WTC11 (cell line): ENCODE data around the gene ZBTB21. TPM values are rescaled to one million over a fixed set of nuclear protein-coding genes. Genes with fewer than 3 reads are reported as not detected.
"Not testable (repeated sequence)": the region's sequence is repeated elsewhere in the genome, so short reads cannot be mapped to it uniquely, and the experiment has no call there.

ENCODE experiments used
- ATAC-seq: fragments of 200-7000 bp; cut with Tn5 transposase; 2 replicates; pipeline ENCODE4 v1.10.0; 2021; ENCODE audit warnings: mild to moderate bottlenecking, moderate library complexity
- CTCF ChIA-PET: fragments of 300-600 bp; sonication (Branson Sonifier 250); formaldehyde crosslinking; loops from one replicate; lab custom pipeline; 2021; ENCODE audit warnings: antibody characterized with exemption; lab: Charles Lee
- POLR2A ChIA-PET: fragments of 350-600 bp; sonication (Branson Sonifier 250); formaldehyde crosslinking; loops from one replicate; lab custom pipeline; 2021; ENCODE audit warnings: antibody characterized with exemption; lab: Charles Lee
- DNase-seq: peaks from one replicate; pipeline ENCODE4 v3.0.0; 2021; ENCODE audit warnings: low spot score
- H3K27ac Mint-ChIP-seq: 2 replicates; pipeline ENCODE4 v1.8.0; 2021; ENCODE audit warnings: mixed read lengths
- H3K27me3 Mint-ChIP-seq: 2 replicates; pipeline ENCODE4 v1.8.0; 2021; ENCODE audit warnings: low read depth, mild to moderate bottlenecking, moderate library complexity, mixed read lengths
- H3K36me3 Mint-ChIP-seq: 2 replicates; pipeline ENCODE4 v1.8.0; 2021; ENCODE audit warnings: mixed read lengths
- H3K4me1 Mint-ChIP-seq: 2 replicates; pipeline ENCODE4 v1.8.0; 2022; ENCODE audit warnings: mixed read lengths
- H3K4me3 Mint-ChIP-seq: 2 replicates; pipeline ENCODE4 v1.8.0; 2021; ENCODE audit warnings: mild to moderate bottlenecking, moderate library complexity, mixed read lengths
- H3K9me3 Mint-ChIP-seq: 2 replicates; pipeline ENCODE4 v1.8.0; 2021; ENCODE audit warnings: mixed read lengths
- E2F1 ChIP-seq: sonication (generic); formaldehyde crosslinking; IDR thresholded peaks from 2 replicates; pipeline ENCODE4 v1.8.0; 2022; ENCODE audit warnings: mild to moderate bottlenecking, missing genetic modification reagents
- ETV6 ChIP-seq: sonication (generic); formaldehyde crosslinking; IDR thresholded peaks from 2 replicates; pipeline ENCODE4 v1.8.1; 2022; ENCODE audit warnings: mild to moderate bottlenecking, missing genetic modification reagents
- FOXP1 ChIP-seq: sonication (generic); formaldehyde crosslinking; IDR thresholded peaks from 2 replicates; pipeline ENCODE4 v1.8.0; 2022; ENCODE audit warnings: missing genetic modification reagents, mild to moderate bottlenecking, moderate library complexity, borderline replicate concordance
- MYBL2 ChIP-seq: sonication (generic); formaldehyde crosslinking; IDR thresholded peaks from 2 replicates; pipeline ENCODE4 v1.8.1; 2023; ENCODE audit warnings: mild to moderate bottlenecking, moderate library complexity, missing genetic modification reagents
- NR1H2 ChIP-seq: sonication (generic); formaldehyde crosslinking; IDR thresholded peaks from 2 replicates; pipeline ENCODE4 v1.9.0; 2021; ENCODE audit warnings: mild to moderate bottlenecking, moderate library complexity, missing genetic modification reagents
- PREB ChIP-seq: sonication (generic); formaldehyde crosslinking; IDR thresholded peaks from 2 replicates; pipeline ENCODE4 v1.8.1; 2022; ENCODE audit warnings: mild to moderate bottlenecking, missing genetic modification reagents, moderate library complexity, borderline replicate concordance
- RELA ChIP-seq: sonication (generic); formaldehyde crosslinking; IDR thresholded peaks from 2 replicates; pipeline ENCODE4 v1.8.1; 2022; ENCODE audit warnings: missing genetic modification reagents, mild to moderate bottlenecking, borderline replicate concordance
- RORB ChIP-seq: fragments of 250-450 bp; sonication (Bioruptor Pico); IDR thresholded peaks from 2 replicates; pipeline ENCODE4 v1.9.0; 2021; ENCODE audit warnings: mild to moderate bottlenecking
- TCF7 ChIP-seq: sonication (generic); formaldehyde crosslinking; IDR thresholded peaks from 2 replicates; pipeline ENCODE4 v1.8.0; 2022; ENCODE audit warnings: mild to moderate bottlenecking, low read depth, missing genetic modification reagents, moderate library complexity
- TEAD1 ChIP-seq: sonication (generic); formaldehyde crosslinking; IDR thresholded peaks from 2 replicates; pipeline ENCODE4 v1.8.0; 2022; ENCODE audit warnings: mild to moderate bottlenecking, missing genetic modification reagents
- ZBTB43 ChIP-seq: sonication (generic); formaldehyde crosslinking; IDR thresholded peaks from 2 replicates; pipeline ENCODE4 v1.8.1; 2023; ENCODE audit warnings: mild to moderate bottlenecking, missing genetic modification reagents
- ZNF219 ChIP-seq: sonication (generic); formaldehyde crosslinking; IDR thresholded peaks from 2 replicates; pipeline ENCODE4 v1.8.0; 2023; ENCODE audit warnings: missing genetic modification reagents, mild to moderate bottlenecking, borderline replicate concordance
- ZSCAN18 ChIP-seq: fragments of 250-450 bp; sonication (Bioruptor Pico); IDR thresholded peaks from 2 replicates; pipeline ENCODE4 v2.1.2; 2022; ENCODE audit warnings: mild to moderate bottlenecking, moderate library complexity
- total RNA-seq: library from RNA; stranded (reverse); gene quantifications from 3 replicates; pipeline ENCODE4 v1.2.3, GENCODE V29; 2021

The ZBTB21 gene
- total RNA-seq, 1 experiment from 2014 or later: 13.8 TPM

GRCh38 chr21:42000908-42001307 lies 9.3 kb downstream of the ZBTB21 start:
- H3K27me3 Mint-ChIP-seq: no peaks in the 10 kb centered on the region
- ATAC-seq: no peak
- H3K36me3 Mint-ChIP-seq: peaks cover 44% of the 10 kb centered on the region
- ChIA-PET POLR2A (no interaction called here), CTCF (no interaction called here)
- no peak overlapping the region for H3K27ac Mint-ChIP-seq
- H3K4me3 Mint-ChIP-seq: no peak overlapping the region
- no peak for TF ChIP-seq E2F1 (CRISPR knock-in tag)
- TF ChIP-seq ETV6 (CRISPR knock-in tag): no peak
- TF ChIP-seq, all 79 proteins: peak for 0
- DNase-seq: no peak
- Mint-ChIP-seq H3K9me3 (peaks cover 21% of the 10 kb centered on the region), H3K4me1 (peaks cover 2% of the 10 kb centered on the region; the same call in 1 of the 2 replicates)

GRCh38 chr21:41997657-41998056 lies 12.5 kb downstream of the ZBTB21 start:
- H3K36me3 Mint-ChIP-seq: peaks cover 77% of the 10 kb centered on the region
- DNase-seq: no peak
- ChIA-PET POLR2A (no interaction called here), CTCF (interaction anchor here (0.7 kb wide), 1 partner anchor 119 kb away, joined by 3 read pairs; no protein-coding TSS in a partner anchor)
- peaks cover 3% of the 10 kb centered on the region; the same call in 1 of the 2 replicates for H3K27me3 Mint-ChIP-seq
- ATAC-seq: no peak
- TF ChIP-seq ZSCAN18 (CRISPR knock-in tag): no peak
- TF ChIP-seq TEAD1 (CRISPR knock-in tag): no peak
- no peak for TF ChIP-seq PREB (CRISPR knock-in tag)
- no peak for TF ChIP-seq RELA
- no peak for TF ChIP-seq MYBL2 (CRISPR knock-in tag)
- no peaks in the 10 kb centered on the region for H3K4me1 Mint-ChIP-seq
- no peak overlapping the region for H3K27ac Mint-ChIP-seq
- no peak overlapping the region for H3K4me3 Mint-ChIP-seq
- peaks cover 31% of the 10 kb centered on the region for H3K9me3 Mint-ChIP-seq

GRCh38 chr21:41995577-41995976 lies 14.6 kb downstream of the ZBTB21 start:
- ChIA-PET POLR2A (no interaction called here), CTCF (no interaction called here)
- Mint-ChIP-seq H3K4me1 (no peaks in the 10 kb centered on the region), H3K36me3 (peaks cover 79% of the 10 kb centered on the region), H3K27ac (no peak overlapping the region), H3K4me3 (no peak overlapping the region), H3K27me3 (peaks cover 3% of the 10 kb centered on the region; the same call in 1 of the 2 replicates), H3K9me3 (peaks cover 31% of the 10 kb centered on the region)
- DNase-seq: no peak
- TF ChIP-seq TCF7 (no peak), ZNF219 (CRISPR knock-in tag) (no peak)
- ATAC-seq: no peak

GRCh38 chr21:41994613-41995012 lies 15.5 kb downstream of the ZBTB21 start:
- H3K27ac Mint-ChIP-seq, H3K27me3 Mint-ChIP-seq, DNase-seq, CTCF ChIA-PET, ATAC-seq, H3K4me1 Mint-ChIP-seq, H3K4me3 Mint-ChIP-seq, POLR2A ChIA-PET: not testable (repeated sequence)
- Mint-ChIP-seq H3K36me3 (peaks cover 79% of the 10 kb centered on the region), H3K9me3 (peaks cover 31% of the 10 kb centered on the region)

- H3K36me3 Mint-ChIP-seq: peaks cover 76% of the 10 kb centered on the region
- peaks cover 28% of the 10 kb centered on the region for H3K9me3 Mint-ChIP-seq
- no peaks in the 10 kb centered on the region for H3K4me1 Mint-ChIP-seq
- TF ChIP-seq FOXP1: no peak
- no peak for TF ChIP-seq ZBTB43 (CRISPR knock-in tag)
- no peak for TF ChIP-seq RORB (CRISPR knock-in tag)
- no peak for TF ChIP-seq NR1H2 (CRISPR knock-in tag)
- CTCF ChIA-PET: no interaction called here
- no peak overlapping the region for H3K4me3 Mint-ChIP-seq
- POLR2A ChIA-PET: no interaction called here
- ATAC-seq (no peak), DNase-seq (no peak)
- no peak overlapping the region for H3K27ac Mint-ChIP-seq
- H3K27me3 Mint-ChIP-seq: peaks cover 3% of the 10 kb centered on the region; the same call in 1 of the 2 replicates
Observed at GRCh38 chr21:41993744-41994143, 16.4 kb downstream of the ZBTB21 start.
